Muscle of leg (tissue), 11 donors: ENCODE measurements around the gene FSIP2. TPM values are rescaled to one million over a fixed set of nuclear protein-coding genes. Genes with fewer than 3 reads are reported as not detected.

Source experiments
- DNase-seq: peaks from one replicate; pipeline ENCODE4 v3.0.0; 2013
- H3K27ac ChIP-seq: one replicate; pipeline ENCODE4 v1.5.1; 2013; ENCODE audit warnings: mild to moderate bottlenecking, low read length, control low read depth
- H3K27me3 ChIP-seq: one replicate; pipeline ENCODE4 v1.6.1; 2013; ENCODE audit warnings: low read length; ENCODE audit not compliant: control insufficient read depth, insufficient read depth
- H3K36me3 ChIP-seq: one replicate; pipeline ENCODE4 v1.6.1; 2013; ENCODE audit warnings: low read length; ENCODE audit not compliant: control insufficient read depth, insufficient read depth
- H3K4me1 ChIP-seq: one replicate; pipeline ENCODE4 v1.6.1; 2013; ENCODE audit warnings: low read length; ENCODE audit not compliant: control insufficient read depth, insufficient read depth
- H3K4me3 ChIP-seq: one replicate; pipeline ENCODE4 v1.5.1; 2013; ENCODE audit warnings: low read length, control low read depth
- H3K9me3 ChIP-seq: replicated peaks from 2 replicates; pipeline ENCODE4 v1.6.1; 2013; ENCODE audit warnings: low read depth, low read length; ENCODE audit not compliant: control insufficient read depth
- WGBS: methylation state at CpG from one replicate; pipeline ENCODE4 v1.1.5; 2013; ENCODE audit warnings: missing lambda C conversion rate; ENCODE audit not compliant: insufficient coverage; 5-methylcytosine and 5-hydroxymethylcytosine counted together
- polyA plus RNA-seq, 8 donors: library from polyadenylated mRNA; unstranded; fragments of 120-200 nt; gene quantifications; one replicate each; pipeline versions ENCODE4 v1.2.1 to v1.2.3, GENCODE V29; 2013; ENCODE audit warnings: inconsistent platforms in 1 of 8, low replicate concordance in 1 of 8; ENCODE audit not compliant: insufficient read length in 8 of 8, insufficient read depth in 1 of 8
- total RNA-seq: library from RNA; stranded (reverse); fragments of 120-200 nt; gene quantifications from one replicate; pipeline ENCODE4 v1.2.4, GENCODE V29; 2013

Gene FSIP2
- total and polyA plus RNA-seq, 9 donors, result 0.63 to 2.6 (median 0.80) TPM

GRCh38 chr2:185806783-185807182 is 68.2 kb downstream of the FSIP2 start:
- H3K27ac ChIP-seq, result no peak overlapping the region
- H3K4me1 ChIP-seq, result no peaks in the 10 kb centered on the region
- no peaks in the 10 kb centered on the region for H3K27me3 ChIP-seq
- no peak overlapping the region for H3K4me3 ChIP-seq
- DNase-seq, result no peak
- H3K36me3 ChIP-seq, result no peaks in the 10 kb centered on the region
- H3K9me3 ChIP-seq, result no peaks in the 10 kb centered on the region

GRCh38 chr2:185807351-185807750 is 68.7 kb downstream of the FSIP2 start:
- no peak overlapping the region for H3K27ac ChIP-seq
- WGBS, result no CpG with 5 or more reads among the region's 1 CpG
- no peaks in the 10 kb centered on the region for H3K4me1 ChIP-seq
- H3K9me3 ChIP-seq, result no peaks in the 10 kb centered on the region
- no peaks in the 10 kb centered on the region for H3K36me3 ChIP-seq
- no peak for DNase-seq
- H3K4me3 ChIP-seq, result no peak overlapping the region
- no peaks in the 10 kb centered on the region for H3K27me3 ChIP-seq

GRCh38 chr2:185811580-185811979 is 73.0 kb downstream of the FSIP2 start:
- Histone ChIP-seq H3K4me3 (no peak overlapping the region), H3K4me1 (no peaks in the 10 kb centered on the region), H3K9me3 (no peaks in the 10 kb centered on the region), H3K36me3 (no peaks in the 10 kb centered on the region), H3K27ac (no peak overlapping the region), H3K27me3 (no peaks in the 10 kb centered on the region)
- no peak for DNase-seq
- no CpG with 5 or more reads among the region's 2 CpGs for WGBS

- WGBS, result no CpG with 5 or more reads among the region's 2 CpGs
- H3K27ac ChIP-seq, result no peak overlapping the region
- H3K27me3 ChIP-seq, result no peaks in the 10 kb centered on the region
- no peak for DNase-seq
- peaks cover 6% of the 10 kb centered on the region for H3K9me3 ChIP-seq
- no peaks in the 10 kb centered on the region for H3K36me3 ChIP-seq
- no peaks in the 10 kb centered on the region for H3K4me1 ChIP-seq
- H3K4me3 ChIP-seq, result no peak overlapping the region
Observed at GRCh38 chr2:185813707-185814106, 75.1 kb downstream of the FSIP2 start.

GRCh38 chr2:185817991-185818390 is 79.4 kb downstream of the FSIP2 start:
- Histone ChIP-seq H3K27ac (no peak overlapping the region), H3K4me1 (no peaks in the 10 kb centered on the region), H3K9me3 (peaks cover 6% of the 10 kb centered on the region)

GRCh38 chr2:185821467-185821866 is 82.9 kb downstream of the FSIP2 start:
- peaks cover 6% of the 10 kb centered on the region for H3K9me3 ChIP-seq
- WGBS, result no CpG with 5 or more reads among the region's 3 CpGs
- no peak overlapping the region for H3K27ac ChIP-seq

More at GRCh38 chr2:185817991-185818390, 79.4 kb downstream of the FSIP2 start:
- H3K27me3 ChIP-seq, result no peaks in the 10 kb centered on the region
- no peaks in the 10 kb centered on the region for H3K36me3 ChIP-seq
- DNase-seq, result no peak
- H3K4me3 ChIP-seq, result no peak overlapping the region

GRCh38 chr2:185823773-185824172 is 85.2 kb downstream of the FSIP2 start:
- Histone ChIP-seq H3K27ac (no peak overlapping the region), H3K4me1 (no peaks in the 10 kb centered on the region), H3K27me3 (no peaks in the 10 kb centered on the region), H3K4me3 (no peak overlapping the region), H3K9me3 (no peaks in the 10 kb centered on the region), H3K36me3 (no peaks in the 10 kb centered on the region)
- no peak for DNase-seq
- WGBS, result no CpG with 5 or more reads among the region's 2 CpGs

More at GRCh38 chr2:185821467-185821866, 82.9 kb downstream of the FSIP2 start:
- no peaks in the 10 kb centered on the region for H3K36me3 ChIP-seq
- H3K4me3 ChIP-seq, result no peak overlapping the region
- DNase-seq, result no peak
- no peaks in the 10 kb centered on the region for H3K27me3 ChIP-seq
- H3K4me1 ChIP-seq, result no peaks in the 10 kb centered on the region

GRCh38 chr2:185825557-185825956 is 87.0 kb downstream of the FSIP2 start:
- Histone ChIP-seq H3K4me1 (no peaks in the 10 kb centered on the region), H3K9me3 (no peaks in the 10 kb centered on the region), H3K36me3 (no peaks in the 10 kb centered on the region), H3K4me3 (no peak overlapping the region), H3K27me3 (no peaks in the 10 kb centered on the region), H3K27ac (no peak overlapping the region)
- no peak for DNase-seq

GRCh38 chr2:185828326-185828725 is 89.7 kb downstream of the FSIP2 start:
- Histone ChIP-seq H3K4me3 (no peak overlapping the region), H3K27me3 (no peaks in the 10 kb centered on the region), H3K27ac (no peak overlapping the region), H3K9me3 (no peaks in the 10 kb centered on the region), H3K4me1 (no peaks in the 10 kb centered on the region), H3K36me3 (no peaks in the 10 kb centered on the region)
- WGBS, result no CpG with 5 or more reads among the region's 3 CpGs
- DNase-seq, result no peak

GRCh38 chr2:185833864-185834263 is 95.3 kb downstream of the FSIP2 start:
- Histone ChIP-seq H3K36me3 (no peaks in the 10 kb centered on the region), H3K27me3 (no peaks in the 10 kb centered on the region), H3K9me3 (peaks cover 8% of the 10 kb centered on the region), H3K27ac (no peak overlapping the region), H3K4me1 (no peaks in the 10 kb centered on the region), H3K4me3 (no peak overlapping the region)
- DNase-seq, result no peak
- WGBS, result no CpG with 5 or more reads among the region's 1 CpG

- no peak overlapping the region for H3K4me3 ChIP-seq
- H3K27ac ChIP-seq, result no peak overlapping the region
- H3K36me3 ChIP-seq, result no peaks in the 10 kb centered on the region
- H3K4me1 ChIP-seq, result no peaks in the 10 kb centered on the region
- no CpG with 5 or more reads among the region's 8 CpGs for WGBS
- H3K27me3 ChIP-seq, result no peaks in the 10 kb centered on the region
- DNase-seq, result no peak
- H3K9me3 ChIP-seq, result peaks cover 15% of the 10 kb centered on the region
Observed at GRCh38 chr2:185835974-185836373, 97.4 kb downstream of the FSIP2 start.
